HPDE6-E6E7 (cell line): Measurements from ENCODE around the gene DGUOK.

ENCODE experiments used
- DNase-seq: peaks from one replicate; pipeline ENCODE4 v3.0.0; 2011; ENCODE audit warnings: missing footprints; ENCODE audit errors: extremely low spot score

The DGUOK gene

DNA sequence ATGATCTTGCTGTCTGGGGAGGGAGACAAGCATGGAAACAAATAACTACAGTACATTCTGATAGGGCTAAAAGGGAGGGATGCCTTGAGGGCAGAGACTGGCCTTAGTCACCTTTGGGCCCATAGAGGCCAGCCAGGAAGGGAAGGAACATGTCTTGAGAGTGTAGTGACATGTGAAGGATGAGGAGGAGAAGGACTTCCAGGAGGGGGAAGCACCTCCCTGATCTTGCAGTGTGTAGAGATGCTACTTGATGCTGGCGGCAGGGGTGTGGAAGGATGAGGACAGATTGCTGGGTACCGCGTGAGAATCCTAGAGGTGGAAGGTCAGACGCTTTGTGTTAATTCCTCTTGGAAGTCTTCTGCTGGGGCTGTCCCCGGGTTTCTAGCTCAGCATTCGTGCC, 71.1 kb downstream of the DGUOK start:
- no peak for DNase-seq

DNA sequence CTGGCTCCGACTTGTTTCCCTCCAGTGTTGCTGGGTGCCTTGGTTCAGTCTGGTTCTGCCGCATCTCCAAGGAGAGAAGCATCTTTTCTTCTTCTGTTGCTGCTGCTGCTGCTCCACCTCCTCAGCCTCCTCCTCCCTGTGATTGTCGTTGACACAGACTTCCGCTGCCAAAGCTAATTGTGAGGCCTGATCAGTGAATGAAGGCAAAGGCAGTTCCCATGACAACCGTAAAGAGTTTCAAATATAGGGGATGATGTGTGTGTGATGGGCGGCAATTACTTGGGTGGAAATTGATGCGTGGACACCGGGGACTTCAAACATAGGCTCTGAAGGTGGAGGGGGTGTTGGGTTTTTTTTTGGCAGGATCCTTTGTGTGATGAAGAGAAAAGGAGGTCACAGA, 71.8 kb downstream of the DGUOK start:
- DNase-seq = no peak

DNA sequence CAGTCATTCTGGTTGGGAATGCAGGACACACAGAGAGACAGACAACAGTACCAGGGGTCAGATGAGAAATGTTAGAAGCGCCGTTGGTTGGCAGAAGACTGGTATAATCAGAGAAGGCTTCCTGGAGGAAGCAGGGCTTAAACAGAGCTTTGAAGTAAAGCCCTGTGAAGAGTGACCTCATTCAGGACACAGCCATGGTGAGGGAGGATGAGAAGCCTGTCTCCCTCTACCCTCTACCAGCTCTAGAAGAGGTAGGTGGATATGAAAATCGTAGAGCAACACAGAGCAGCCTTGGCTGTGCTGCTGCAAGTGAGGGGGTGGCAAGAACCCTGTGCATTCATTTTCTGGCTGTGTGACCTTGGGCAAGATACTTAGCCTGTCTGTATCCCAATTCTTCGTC, 72.3 kb downstream of the DGUOK start:
- DNase-seq = no peak

- DNase-seq = no peak
Measured at GRCh38 chr2:73999881-74000597, 73.4 kb downstream of the DGUOK start.

- no peak for DNase-seq
Measured at GRCh38 chr2:74000666-74001065, 74.0 kb downstream of the DGUOK start.

GRCh38 chr2:74001121-74001520, 74.4 kb downstream of the DGUOK start:
- DNase-seq = no peak

DNA sequence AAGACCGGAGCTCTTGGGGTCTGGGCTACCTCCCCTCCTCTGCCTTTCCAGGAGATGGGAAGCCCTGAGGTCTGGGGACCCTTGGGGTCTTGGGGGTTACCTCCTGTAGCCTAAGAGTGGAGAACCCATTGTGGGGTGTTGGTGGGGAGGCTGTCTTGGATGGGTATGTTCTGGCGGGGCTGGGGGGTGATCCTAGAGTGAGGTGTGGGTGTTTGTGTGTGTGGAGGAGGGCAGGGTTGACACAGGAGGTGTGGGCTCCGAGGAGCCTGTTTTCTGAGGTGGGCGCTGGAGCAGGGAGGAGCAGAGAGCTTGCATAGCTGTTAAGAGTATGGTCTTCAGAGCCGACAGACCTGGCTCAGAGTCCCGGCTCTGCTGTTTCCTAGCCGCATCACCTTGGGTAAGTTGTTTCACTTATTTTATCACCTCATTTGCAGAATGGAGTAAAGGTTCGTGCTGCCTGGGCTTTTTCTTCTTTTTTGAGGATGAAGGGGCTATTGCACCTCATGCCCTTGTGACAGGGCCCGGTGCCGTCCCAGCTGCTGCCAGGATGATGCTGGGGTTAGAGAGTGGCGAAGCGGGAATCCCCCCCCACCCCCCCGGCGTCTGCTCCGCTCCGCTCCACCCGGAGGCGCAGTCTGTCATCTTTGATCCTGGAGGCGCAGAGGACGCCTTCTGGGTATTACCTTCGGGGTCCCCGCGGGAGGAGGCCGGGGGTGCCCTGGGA, 75.3 kb downstream of the DGUOK start:
- DNase-seq = no peak

DNA sequence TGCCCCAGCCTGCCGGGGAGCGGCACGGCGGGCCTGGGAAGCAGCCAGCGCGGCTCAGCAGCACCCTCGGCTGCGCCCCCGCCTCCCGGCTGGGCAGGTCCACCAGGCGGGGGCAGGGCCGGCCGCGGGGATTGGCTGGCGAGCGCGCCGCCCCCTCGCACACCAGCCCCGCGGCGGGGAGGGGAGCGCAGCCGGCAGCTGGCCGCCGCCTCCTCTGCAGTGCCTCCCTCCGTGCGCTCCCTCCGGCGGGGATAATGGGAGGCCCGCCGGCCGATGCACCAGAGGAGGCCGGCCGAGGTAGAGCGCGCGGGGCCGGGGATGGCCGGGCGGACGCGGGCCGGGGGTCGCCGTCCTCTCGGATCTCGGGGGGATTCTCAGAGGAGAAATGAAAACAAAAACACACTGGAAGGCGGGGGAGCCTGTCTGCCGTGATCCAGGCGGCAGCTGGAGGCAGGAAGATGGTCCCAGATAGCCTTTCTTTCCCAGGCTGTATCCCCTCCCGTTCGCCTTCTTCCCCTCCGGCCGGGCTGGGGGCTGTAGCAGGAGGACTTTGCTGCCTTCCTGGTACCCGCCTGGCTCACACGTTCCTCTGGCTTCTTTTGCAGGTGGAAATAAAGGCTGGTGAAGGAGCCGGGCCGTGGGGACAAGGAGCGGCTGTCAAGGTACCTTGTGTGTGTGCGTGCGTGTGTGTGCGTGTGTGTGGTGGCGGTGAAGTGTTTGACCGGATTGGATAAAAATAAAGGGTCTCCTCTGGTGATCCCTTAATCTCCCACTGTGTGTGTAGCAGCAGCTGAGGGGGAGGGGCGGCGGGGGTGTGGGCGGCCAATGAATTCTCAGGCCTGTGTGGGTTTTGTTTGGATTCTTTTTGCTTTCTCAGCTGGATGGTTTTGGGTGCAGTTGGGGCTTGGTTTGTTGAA, 76.1 kb downstream of the DGUOK start:
- peak; percentile 80 for DNase-seq

GRCh38 chr2:74003494-74004211, 77.0 kb downstream of the DGUOK start:
- no peak for DNase-seq

DNA sequence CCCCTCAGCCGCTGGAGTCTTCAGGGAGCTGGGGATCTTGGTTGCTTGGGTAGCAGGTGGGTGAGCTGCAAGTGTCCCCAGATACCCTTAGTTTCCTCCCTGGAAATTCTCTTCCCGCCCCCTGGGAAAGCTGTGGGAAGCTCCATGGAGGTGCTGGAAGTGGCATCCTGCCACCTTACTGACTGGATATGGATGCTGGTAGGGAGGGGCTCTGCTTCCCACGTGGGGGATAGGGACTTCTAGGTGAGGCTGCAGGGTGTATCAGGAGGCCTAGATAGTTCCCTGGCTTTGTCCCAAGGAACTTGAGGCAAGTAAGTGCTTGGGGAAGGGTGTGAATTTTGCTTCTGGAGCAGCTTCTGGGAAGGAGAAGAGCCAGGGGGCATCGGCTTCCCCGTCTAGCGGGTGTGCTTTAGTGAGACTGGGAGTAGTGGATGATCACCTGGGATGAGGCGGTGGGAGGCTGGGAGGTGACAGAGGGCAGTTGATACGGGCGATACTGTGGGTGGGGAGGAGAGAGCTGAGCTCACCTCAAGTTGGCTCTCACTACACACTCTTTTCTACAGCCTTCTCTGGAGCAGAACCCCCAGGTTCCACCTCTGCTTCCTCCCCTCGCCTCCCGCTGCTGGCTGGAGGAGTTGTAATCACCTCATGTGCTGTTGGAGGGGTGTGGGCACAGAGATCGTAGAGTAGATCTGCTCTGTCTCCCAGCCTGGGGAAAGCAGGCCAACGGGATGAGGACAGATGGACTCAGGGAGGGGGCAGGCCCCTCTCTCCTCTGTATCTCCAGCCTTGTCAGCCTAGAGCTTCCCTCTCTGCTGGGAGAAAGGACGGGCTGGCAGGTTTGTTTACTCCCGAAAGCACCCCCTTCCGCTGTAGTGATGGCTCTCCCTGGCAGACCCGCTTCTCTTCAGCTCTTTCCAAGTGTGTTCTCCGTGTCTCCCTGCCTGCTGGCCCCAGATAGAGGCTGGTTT, 77.8 kb downstream of the DGUOK start:
- no peak for DNase-seq

DNA sequence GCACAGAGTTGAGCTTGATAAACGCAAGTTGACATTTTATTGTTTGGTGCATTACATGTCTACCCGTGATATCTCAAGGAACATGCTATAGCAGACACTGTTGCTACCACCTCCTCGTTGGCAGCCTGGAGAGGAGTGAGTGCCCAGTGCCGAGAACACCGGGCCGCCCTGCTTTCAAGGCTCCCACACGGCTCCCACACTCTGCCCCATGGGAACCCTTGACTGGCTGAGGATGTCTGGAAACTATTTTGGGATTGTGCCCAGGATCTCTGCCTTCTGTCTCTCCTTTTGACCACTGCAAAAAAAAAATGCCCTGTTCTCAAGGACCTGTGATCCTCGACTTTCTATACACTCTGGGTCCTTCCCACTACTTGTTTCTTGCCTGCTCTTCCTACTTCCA, 79.1 kb downstream of the DGUOK start:
- no peak for DNase-seq

GRCh38 chr2:74006459-74006858, 79.8 kb downstream of the DGUOK start:
- DNase-seq = no peak

- no peak for DNase-seq
Measured at GRCh38 chr2:74007121-74007520, 80.4 kb downstream of the DGUOK start.

GRCh38 chr2:74007711-74008110, 81.0 kb downstream of the DGUOK start:
- no peak for DNase-seq
